ENCODE measurements around the gene HYI. TPM values are rescaled to one million over a fixed set of nuclear protein-coding genes. Genes with fewer than 3 reads are reported as not detected.

The HYI gene
- total and polyA plus RNA-seq, 2 experiments from 2014 or later = 14.3 to 18.9 TPM

DNA sequence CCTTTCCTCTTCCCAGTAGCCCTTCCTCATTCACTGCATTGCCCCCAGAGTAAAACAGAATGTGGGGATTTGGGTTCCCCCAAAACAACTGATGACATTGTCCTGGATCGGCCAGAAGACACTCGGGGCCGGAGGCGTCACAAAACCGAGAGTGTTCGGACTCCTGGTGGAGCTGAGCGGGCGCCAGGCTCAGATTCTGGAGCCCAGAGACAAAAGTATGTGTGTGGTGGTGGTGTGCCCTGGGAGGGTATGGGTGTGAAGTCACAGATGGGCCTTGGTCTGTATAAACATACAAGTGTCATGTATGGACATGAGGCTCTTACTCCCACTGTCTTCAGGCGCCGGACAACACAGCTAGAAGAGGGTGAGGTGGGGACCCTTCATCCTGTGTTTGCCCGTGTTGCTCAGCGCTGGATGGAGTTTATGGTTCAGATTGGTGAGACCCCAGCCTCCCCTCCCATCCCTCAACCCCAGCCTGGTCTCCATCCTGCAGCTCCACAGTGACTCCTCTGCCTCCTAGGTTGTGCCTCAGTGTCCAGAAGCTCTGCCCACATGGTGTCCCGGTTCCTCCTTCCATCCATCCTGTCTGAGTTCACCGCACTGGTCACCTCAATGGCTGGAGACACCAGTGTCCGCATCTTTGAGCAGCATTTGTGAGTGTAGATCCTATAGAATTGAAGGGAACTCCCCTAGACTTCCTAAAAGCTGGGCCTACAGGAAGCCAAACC, 12.4 kb downstream of the HYI start:
- DNase-seq (ENCODE audit: low spot score) = no peak
- Mint-ChIP-seq H3K27me3 (ENCODE audit: insufficient read depth, low read depth, poor library complexity) (peaks cover 4% of the 10 kb centered on the region), H3K4me3 (no peak overlapping the region), H3K36me3 (ENCODE audit: low read depth) (peaks cover 10% of the 10 kb centered on the region), H3K27ac (no peak overlapping the region; the same call in 1 of the 2 replicates), H3K9me3 (no peaks in the 10 kb centered on the region), H3K4me1 (peaks cover 13% of the 10 kb centered on the region)
- Histone ChIP-seq H2AFZ (no peak overlapping the region), H3K4me2 (no peak overlapping the region), H3K4me3 (no peak overlapping the region), H3K4me1 (ENCODE audit: insufficient read depth) (no peaks in the 10 kb centered on the region), H3K79me2 (replicated peaks; ENCODE audit: insufficient read depth) (no peaks in the 10 kb centered on the region), H3K27me3 (ENCODE audit: insufficient read depth) (no peaks in the 10 kb centered on the region), H3K9me2 (ENCODE audit: insufficient read depth) (no peaks in the 10 kb centered on the region), H4K20me1 (replicated peaks; ENCODE audit: insufficient read depth) (no peaks in the 10 kb centered on the region), H3K36me3 (ENCODE audit: insufficient read depth) (no peaks in the 10 kb centered on the region), H3F3A (replicated peaks; ENCODE audit: low read depth) (no peaks in the 10 kb centered on the region), H3K27ac (ENCODE audit: low read depth) (no peak overlapping the region)
- no peak for ATAC-seq
- no peak for TF ChIP-seq ETS1 (IDR thresholded peaks at IDR 0.05)
- no peak for TF ChIP-seq POLR2AphosphoS5 (IDR thresholded peaks at IDR 0.05; ENCODE audit: low read depth)
- TF ChIP-seq, protein P1, sequence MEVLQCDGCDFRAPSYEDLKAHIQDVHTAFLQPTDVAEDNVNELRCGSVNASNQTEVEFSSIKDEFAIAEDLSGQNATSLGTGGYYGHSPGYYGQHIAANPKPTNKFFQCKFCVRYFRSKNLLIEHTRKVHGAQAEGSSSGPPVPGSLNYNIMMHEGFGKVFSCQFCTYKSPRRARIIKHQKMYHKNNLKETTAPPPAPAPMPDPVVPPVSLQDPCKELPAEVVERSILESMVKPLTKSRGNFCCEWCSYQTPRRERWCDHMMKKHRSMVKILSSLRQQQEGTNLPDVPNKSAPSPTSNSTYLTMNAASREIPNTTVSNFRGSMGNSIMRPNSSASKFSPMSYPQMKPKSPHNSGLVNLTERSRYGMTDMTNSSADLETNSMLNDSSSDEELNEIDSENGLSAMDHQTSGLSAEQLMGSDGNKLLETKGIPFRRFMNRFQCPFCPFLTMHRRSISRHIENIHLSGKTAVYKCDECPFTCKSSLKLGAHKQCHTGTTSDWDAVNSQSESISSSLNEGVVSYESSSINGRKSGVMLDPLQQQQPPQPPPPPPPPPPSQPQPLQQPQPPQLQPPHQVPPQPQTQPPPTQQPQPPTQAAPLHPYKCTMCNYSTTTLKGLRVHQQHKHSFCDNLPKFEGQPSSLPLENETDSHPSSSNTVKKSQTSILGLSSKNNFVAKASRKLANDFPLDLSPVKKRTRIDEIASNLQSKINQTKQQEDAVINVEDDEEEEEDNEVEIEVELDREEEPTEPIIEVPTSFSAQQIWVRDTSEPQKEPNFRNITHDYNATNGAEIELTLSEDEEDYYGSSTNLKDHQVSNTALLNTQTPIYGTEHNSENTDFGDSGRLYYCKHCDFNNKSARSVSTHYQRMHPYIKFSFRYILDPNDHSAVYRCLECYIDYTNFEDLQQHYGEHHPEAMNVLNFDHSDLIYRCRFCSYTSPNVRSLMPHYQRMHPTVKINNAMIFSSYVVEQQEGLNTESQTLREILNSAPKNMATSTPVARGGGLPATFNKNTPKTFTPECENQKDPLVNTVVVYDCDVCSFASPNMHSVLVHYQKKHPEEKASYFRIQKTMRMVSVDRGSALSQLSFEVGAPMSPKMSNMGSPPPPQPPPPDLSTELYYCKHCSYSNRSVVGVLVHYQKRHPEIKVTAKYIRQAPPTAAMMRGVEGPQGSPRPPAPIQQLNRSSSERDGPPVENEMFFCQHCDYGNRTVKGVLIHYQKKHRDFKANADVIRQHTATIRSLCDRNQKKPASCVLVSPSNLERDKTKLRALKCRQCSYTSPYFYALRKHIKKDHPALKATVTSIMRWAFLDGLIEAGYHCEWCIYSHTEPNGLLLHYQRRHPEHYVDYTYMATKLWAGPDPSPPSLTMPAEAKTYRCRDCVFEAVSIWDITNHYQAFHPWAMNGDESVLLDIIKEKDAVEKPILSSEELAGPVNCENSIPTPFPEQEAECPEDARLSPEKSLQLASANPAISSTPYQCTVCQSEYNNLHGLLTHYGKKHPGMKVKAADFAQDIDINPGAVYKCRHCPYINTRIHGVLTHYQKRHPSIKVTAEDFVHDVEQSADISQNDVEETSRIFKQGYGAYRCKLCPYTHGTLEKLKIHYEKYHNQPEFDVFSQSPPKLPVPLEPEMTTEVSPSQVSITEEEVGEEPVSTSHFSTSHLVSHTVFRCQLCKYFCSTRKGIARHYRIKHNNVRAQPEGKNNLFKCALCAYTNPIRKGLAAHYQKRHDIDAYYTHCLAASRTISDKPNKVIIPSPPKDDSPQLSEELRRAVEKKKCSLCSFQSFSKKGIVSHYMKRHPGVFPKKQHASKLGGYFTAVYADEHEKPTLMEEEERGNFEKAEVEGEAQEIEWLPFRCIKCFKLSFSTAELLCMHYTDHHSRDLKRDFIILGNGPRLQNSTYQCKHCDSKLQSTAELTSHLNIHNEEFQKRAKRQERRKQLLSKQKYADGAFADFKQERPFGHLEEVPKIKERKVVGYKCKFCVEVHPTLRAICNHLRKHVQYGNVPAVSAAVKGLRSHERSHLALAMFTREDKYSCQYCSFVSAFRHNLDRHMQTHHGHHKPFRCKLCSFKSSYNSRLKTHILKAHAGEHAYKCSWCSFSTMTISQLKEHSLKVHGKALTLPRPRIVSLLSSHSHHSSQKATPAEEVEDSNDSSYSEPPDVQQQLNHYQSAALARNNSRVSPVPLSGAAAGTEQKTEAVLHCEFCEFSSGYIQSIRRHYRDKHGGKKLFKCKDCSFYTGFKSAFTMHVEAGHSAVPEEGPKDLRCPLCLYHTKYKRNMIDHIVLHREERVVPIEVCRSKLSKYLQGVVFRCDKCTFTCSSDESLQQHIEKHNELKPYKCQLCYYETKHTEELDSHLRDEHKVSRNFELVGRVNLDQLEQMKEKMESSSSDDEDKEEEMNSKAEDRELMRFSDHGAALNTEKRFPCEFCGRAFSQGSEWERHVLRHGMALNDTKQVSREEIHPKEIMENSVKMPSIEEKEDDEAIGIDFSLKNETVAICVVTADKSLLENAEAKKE (CRISPR knock-in tag; IDR thresholded peaks at IDR 0.05) = no peak
- no peak for TF ChIP-seq ZNF114 (CRISPR knock-in tag; IDR thresholded peaks at IDR 0.05)

DNA sequence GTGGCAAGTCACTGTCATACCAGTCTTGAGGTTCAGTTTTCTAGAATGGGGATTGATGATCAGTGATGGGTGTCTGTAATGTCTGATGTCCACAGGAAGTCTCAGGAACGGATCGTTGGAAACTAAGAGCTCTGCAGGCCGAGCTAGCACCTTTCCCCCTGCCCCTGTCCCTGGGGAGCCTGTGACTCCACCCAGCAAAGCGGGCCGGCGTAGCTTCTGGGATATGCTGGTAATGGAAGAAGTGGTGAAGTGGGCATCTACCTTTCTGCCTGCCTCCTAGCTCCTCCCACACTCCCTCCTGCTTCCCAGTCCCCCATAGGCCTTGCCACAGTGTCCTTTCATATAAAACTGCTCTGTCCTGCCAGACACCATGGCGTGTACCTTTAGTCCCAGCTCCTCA, 13.4 kb downstream of the HYI start:
- no peak overlapping the region for H3K4me2 ChIP-seq
- no peaks in the 10 kb centered on the region for H3F3A ChIP-seq (replicated peaks; ENCODE audit: low read depth)
- TF ChIP-seq EZH2 (IDR thresholded peaks at IDR 0.05; ENCODE audit: low read depth, unreplicated experiment) (no peak), ETS1 (IDR thresholded peaks at IDR 0.05) (no peak), JUNB (IDR thresholded peaks at IDR 0.05; ENCODE audit: unreplicated experiment) (no peak)
- TF ChIP-seq, protein P2, sequence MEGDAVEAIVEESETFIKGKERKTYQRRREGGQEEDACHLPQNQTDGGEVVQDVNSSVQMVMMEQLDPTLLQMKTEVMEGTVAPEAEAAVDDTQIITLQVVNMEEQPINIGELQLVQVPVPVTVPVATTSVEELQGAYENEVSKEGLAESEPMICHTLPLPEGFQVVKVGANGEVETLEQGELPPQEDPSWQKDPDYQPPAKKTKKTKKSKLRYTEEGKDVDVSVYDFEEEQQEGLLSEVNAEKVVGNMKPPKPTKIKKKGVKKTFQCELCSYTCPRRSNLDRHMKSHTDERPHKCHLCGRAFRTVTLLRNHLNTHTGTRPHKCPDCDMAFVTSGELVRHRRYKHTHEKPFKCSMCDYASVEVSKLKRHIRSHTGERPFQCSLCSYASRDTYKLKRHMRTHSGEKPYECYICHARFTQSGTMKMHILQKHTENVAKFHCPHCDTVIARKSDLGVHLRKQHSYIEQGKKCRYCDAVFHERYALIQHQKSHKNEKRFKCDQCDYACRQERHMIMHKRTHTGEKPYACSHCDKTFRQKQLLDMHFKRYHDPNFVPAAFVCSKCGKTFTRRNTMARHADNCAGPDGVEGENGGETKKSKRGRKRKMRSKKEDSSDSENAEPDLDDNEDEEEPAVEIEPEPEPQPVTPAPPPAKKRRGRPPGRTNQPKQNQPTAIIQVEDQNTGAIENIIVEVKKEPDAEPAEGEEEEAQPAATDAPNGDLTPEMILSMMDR (conservative IDR thresholded peaks at IDR 0.05; ENCODE audit: low read depth in 2 of 2) = no peak
- H3K9me2 ChIP-seq (ENCODE audit: insufficient read depth) = no peaks in the 10 kb centered on the region
- no peak overlapping the region for H3K4me3 ChIP-seq
- Mint-ChIP-seq H3K9me3 (no peaks in the 10 kb centered on the region), H3K4me1 (peaks cover 15% of the 10 kb centered on the region), H3K36me3 (ENCODE audit: low read depth) (peaks cover 8% of the 10 kb centered on the region), H3K27ac (no peak overlapping the region), H3K4me3 (no peak overlapping the region), H3K27me3 (ENCODE audit: insufficient read depth, low read depth, poor library complexity) (peaks cover 4% of the 10 kb centered on the region)
- H3K36me3 ChIP-seq (ENCODE audit: insufficient read depth) = no peaks in the 10 kb centered on the region
- no peak overlapping the region for H2AFZ ChIP-seq
- H3K27me3 ChIP-seq (ENCODE audit: insufficient read depth) = no peaks in the 10 kb centered on the region
- DNase-seq (ENCODE audit: low spot score) (no peak), ATAC-seq (no peak)
- no peaks in the 10 kb centered on the region for H4K20me1 ChIP-seq (replicated peaks; ENCODE audit: insufficient read depth)
- no peaks in the 10 kb centered on the region for H3K4me1 ChIP-seq (ENCODE audit: insufficient read depth)
- no peak overlapping the region for H3K27ac ChIP-seq (ENCODE audit: low read depth)
- H3K79me2 ChIP-seq (replicated peaks; ENCODE audit: insufficient read depth) = no peaks in the 10 kb centered on the region
